Liver (tissue), 9 donors: ENCODE results near the gene MYO1C. TPM values are rescaled to one million over a fixed set of nuclear protein-coding genes. Genes with fewer than 3 reads are reported as not detected.

Experiments
- DNase-seq: peaks from one replicate; pipeline ENCODE4 v3.0.0-alpha.2; 2017; ENCODE audit warnings: low spot score
- H3K27ac ChIP-seq, 2 donors: one replicate each; pipeline ENCODE4 v1.7.0; 2013; ENCODE audit warnings: inconsistent platforms in 2 of 2, low read length in 2 of 2, control low read depth in 1 of 2, low read depth in 1 of 2, mild to moderate bottlenecking in 1 of 2
- H3K27me3 ChIP-seq, 4 donors: one replicate each; pipeline versions ENCODE4 v1.6.1 to v1.7.0; 2013; ENCODE audit warnings: low read length in 3 of 4, inconsistent platforms in 1 of 4, mild to moderate bottlenecking in 1 of 4, moderate library complexity in 1 of 4; ENCODE audit not compliant: control insufficient read depth in 4 of 4, insufficient read depth in 4 of 4
- H3K36me3 ChIP-seq, 4 donors: one replicate each; pipeline versions ENCODE4 v1.6.1 to v1.7.0; 2013; ENCODE audit warnings: low read length in 3 of 4, mild to moderate bottlenecking in 3 of 4, low read depth in 1 of 4, moderate library complexity in 1 of 4; ENCODE audit not compliant: control insufficient read depth in 4 of 4, insufficient read depth in 3 of 4
- H3K4me1 ChIP-seq, 4 donors: one replicate each; pipeline versions ENCODE4 v1.6.1 to v1.7.0; 2013; ENCODE audit warnings: low read length in 3 of 4, mild to moderate bottlenecking in 3 of 4, moderate library complexity in 1 of 4; ENCODE audit not compliant: control insufficient read depth in 4 of 4, insufficient read depth in 4 of 4
- H3K4me3 ChIP-seq, 3 donors: one replicate each; pipeline versions ENCODE4 v1.6.1 to v1.7.0; 2013; ENCODE audit warnings: low read length in 3 of 3, control low read depth in 1 of 3, low read depth in 1 of 3, mild to moderate bottlenecking in 1 of 3
- H3K9ac ChIP-seq, 2 donors: one replicate each; pipeline ENCODE4 v1.7.0; 2013; ENCODE audit warnings: low read length in 2 of 2, mild to moderate bottlenecking in 2 of 2, moderate library complexity in 2 of 2, control low read depth in 1 of 2, low read depth in 1 of 2
- H3K9me3 ChIP-seq, 4 donors: one replicate each; pipeline versions ENCODE4 v1.6.1 to v1.7.0; 2013; ENCODE audit warnings: low read length in 3 of 4; ENCODE audit not compliant: control insufficient read depth in 4 of 4
- EGR1 ChIP-seq, 2 donors: IDR thresholded peaks; 2 replicates each; pipeline ENCODE4 v1.6.1; 2016 to 2018; ENCODE audit warnings: antibody characterized with exemption in 2 of 2, low read depth in 2 of 2
- FOXA1 ChIP-seq: IDR thresholded peaks from 2 replicates; pipeline ENCODE4 v1.6.1; 2016; ENCODE audit warnings: antibody characterized with exemption
- FOXA2 ChIP-seq: IDR thresholded peaks from 2 replicates; pipeline ENCODE4 v1.6.1; 2016; ENCODE audit warnings: antibody characterized with exemption
- GABPA ChIP-seq, 2 donors: IDR thresholded peaks in 1 of 2; conservative IDR thresholded peaks in 1 of 2; 2 replicates each; pipeline ENCODE4 v1.6.1; 2016; ENCODE audit warnings: antibody characterized with exemption in 2 of 2, mild to moderate bottlenecking in 1 of 2, moderate library complexity in 1 of 2
- HNF4A ChIP-seq, 2 donors: conservative IDR thresholded peaks; 2 replicates each; pipeline ENCODE4 v1.6.1; 2016; ENCODE audit warnings: antibody characterized with exemption in 2 of 2, mild to moderate bottlenecking in 2 of 2
- HNF4G ChIP-seq: IDR thresholded peaks from 2 replicates; pipeline ENCODE4 v1.6.1; 2016; ENCODE audit warnings: antibody characterized with exemption
- JUND ChIP-seq, 2 donors: IDR thresholded peaks; 2 replicates each; pipeline ENCODE4 v1.6.1; 2016; ENCODE audit warnings: antibody characterized with exemption in 2 of 2
- NR2F2 ChIP-seq: IDR thresholded peaks from 2 replicates; pipeline ENCODE4 v1.6.1; 2016; ENCODE audit warnings: antibody characterized with exemption
- RAD21 ChIP-seq, 2 donors: IDR thresholded peaks; 2 replicates each; pipeline ENCODE4 v1.6.1; 2016; ENCODE audit warnings: antibody characterized with exemption in 2 of 2, mild to moderate bottlenecking in 2 of 2
- RXRA ChIP-seq, 2 donors: IDR thresholded peaks; 2 replicates each; pipeline ENCODE4 v1.6.1; 2017 to 2018; ENCODE audit warnings: antibody characterized with exemption in 2 of 2, mild to moderate bottlenecking in 1 of 2
- SP1 ChIP-seq: IDR thresholded peaks from 2 replicates; pipeline ENCODE4 v1.6.1; 2018; ENCODE audit warnings: antibody characterized with exemption, mild to moderate bottlenecking
- TAF1 ChIP-seq: conservative IDR thresholded peaks from 2 replicates; pipeline ENCODE4 v1.6.1; 2016; ENCODE audit warnings: antibody characterized with exemption, mild to moderate bottlenecking
- YY1 ChIP-seq: IDR thresholded peaks from 2 replicates; pipeline ENCODE4 v1.6.1; 2016; ENCODE audit warnings: antibody characterized with exemption, mild to moderate bottlenecking
- WGBS: extraction: QIAGEN DNeasy Blood & Tissue Kit; methylation state at CpG from one replicate; pipeline ENCODE4 v1.1.7; 2013; 5-methylcytosine and 5-hydroxymethylcytosine counted together
- polyA plus RNA-seq, 2 donors: library from polyadenylated mRNA; stranded (reverse) in 1 of 2; unstranded in 1 of 2; fragments of 200-250 nt in 1 of 2; fragments of >200 nt in 1 of 2; fragmentation: Nextera tagmentation in 1 of 2; extraction: Ambion mirVana in 1 of 2; gene quantifications; one replicate each; pipeline versions ENCODE4 v1.2.1 to v1.2.3, GENCODE V29; 2013 to 2015
- total RNA-seq, 2 donors: library from RNA; depleted of rRNA; stranded (reverse); fragments of >200 nt; gene quantifications; one replicate each; pipeline ENCODE4 v1.2.3, GENCODE V29; 2014
- TF ChIP-seq, protein P1 (sequence below): IDR thresholded peaks from 2 replicates; pipeline ENCODE4 v1.6.1; 2016; ENCODE audit warnings: antibody characterized with exemption
- TF ChIP-seq, protein P2 (sequence below): IDR thresholded peaks from 2 replicates; pipeline ENCODE4 v1.6.1; 2016; ENCODE audit warnings: antibody characterized with exemption, mild to moderate bottlenecking
- TF ChIP-seq, protein P3 (sequence below): IDR thresholded peaks from 2 replicates; pipeline ENCODE4 v1.6.1; 2016; ENCODE audit warnings: antibody characterized with exemption
- TF ChIP-seq, protein P4 (sequence below): IDR thresholded peaks from 2 replicates; pipeline ENCODE4 v1.6.1; 2016; ENCODE audit warnings: antibody characterized with exemption
- TF ChIP-seq, protein P5 (sequence below): fragments of 150-350 bp; IDR thresholded peaks from 2 replicates; pipeline ENCODE4 v1.5.1; 2017; ENCODE audit warnings: improper control_type of control experiment, low read depth, low read length; ENCODE audit not compliant: missing input control
- donor health status: healthy.
- donor health status: healthy.
- donor health status: healthy.
- donor health status: healthy.
- donor health status: healthy.

MYO1C gene
- total and polyA plus RNA-seq, 4 donors, result 20.3 to 61.7 (median 28.2) TPM

DNA sequence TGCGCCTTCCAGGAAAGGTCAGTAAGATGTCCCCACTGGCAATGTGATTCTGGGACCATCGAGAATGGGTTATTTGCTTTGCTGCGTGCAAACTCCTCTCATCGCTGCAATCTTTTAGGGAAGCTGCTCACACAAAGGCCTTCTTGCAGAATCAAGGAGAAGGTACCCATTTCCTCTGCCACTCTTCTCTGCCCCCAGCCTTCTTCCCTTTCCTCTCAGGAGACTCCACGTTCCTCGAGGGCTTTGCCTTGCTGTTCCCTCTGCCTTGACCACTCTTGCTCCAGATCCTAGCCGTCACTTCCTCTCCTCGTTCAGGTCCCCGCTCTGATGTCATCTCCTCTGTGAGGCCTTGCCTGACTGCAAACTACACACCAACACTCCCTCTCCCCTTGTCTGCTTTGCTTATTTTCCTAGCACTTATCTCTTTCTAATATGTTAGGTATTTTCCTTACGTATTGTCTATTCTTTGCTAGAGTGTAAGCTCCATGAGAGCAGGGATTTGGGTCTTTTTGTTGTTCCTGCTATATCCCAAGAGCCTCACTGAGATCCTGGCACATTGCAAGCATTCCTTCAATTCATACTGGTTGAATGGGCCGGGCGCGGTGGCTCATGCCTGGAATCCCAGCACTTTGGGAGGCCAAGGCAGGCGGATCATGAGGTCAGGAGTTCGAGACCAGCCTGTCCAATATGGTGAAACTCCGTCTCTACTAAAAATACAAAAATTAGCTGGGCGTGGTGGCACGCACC is 31.1 kb downstream of the MYO1C start:
- Histone ChIP-seq H3K4me3 (no peak overlapping the region), H3K36me3 (no peaks in the 10 kb centered on the region), H3K9me3 (no peaks in the 10 kb centered on the region), H3K4me1 (peaks cover 6 to 43% (median 20%) of the 10 kb centered on the region in 4 donors), H3K27me3 (no peaks in the 10 kb centered on the region), H3K27ac (peak overlapping the region in 1 of 2 donors; percentile 86), H3K9ac (no peak overlapping the region)
- TF ChIP-seq, protein P1, sequence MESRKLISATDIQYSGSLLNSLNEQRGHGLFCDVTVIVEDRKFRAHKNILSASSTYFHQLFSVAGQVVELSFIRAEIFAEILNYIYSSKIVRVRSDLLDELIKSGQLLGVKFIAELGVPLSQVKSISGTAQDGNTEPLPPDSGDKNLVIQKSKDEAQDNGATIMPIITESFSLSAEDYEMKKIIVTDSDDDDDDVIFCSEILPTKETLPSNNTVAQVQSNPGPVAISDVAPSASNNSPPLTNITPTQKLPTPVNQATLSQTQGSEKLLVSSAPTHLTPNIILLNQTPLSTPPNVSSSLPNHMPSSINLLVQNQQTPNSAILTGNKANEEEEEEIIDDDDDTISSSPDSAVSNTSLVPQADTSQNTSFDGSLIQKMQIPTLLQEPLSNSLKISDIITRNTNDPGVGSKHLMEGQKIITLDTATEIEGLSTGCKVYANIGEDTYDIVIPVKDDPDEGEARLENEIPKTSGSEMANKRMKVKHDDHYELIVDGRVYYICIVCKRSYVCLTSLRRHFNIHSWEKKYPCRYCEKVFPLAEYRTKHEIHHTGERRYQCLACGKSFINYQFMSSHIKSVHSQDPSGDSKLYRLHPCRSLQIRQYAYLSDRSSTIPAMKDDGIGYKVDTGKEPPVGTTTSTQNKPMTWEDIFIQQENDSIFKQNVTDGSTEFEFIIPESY, result no peak
- no peak for TF ChIP-seq FOXA2
- WGBS, result 89% methylated on average over 18 of the region's 18 CpGs
- no peak for DNase-seq

DNA sequence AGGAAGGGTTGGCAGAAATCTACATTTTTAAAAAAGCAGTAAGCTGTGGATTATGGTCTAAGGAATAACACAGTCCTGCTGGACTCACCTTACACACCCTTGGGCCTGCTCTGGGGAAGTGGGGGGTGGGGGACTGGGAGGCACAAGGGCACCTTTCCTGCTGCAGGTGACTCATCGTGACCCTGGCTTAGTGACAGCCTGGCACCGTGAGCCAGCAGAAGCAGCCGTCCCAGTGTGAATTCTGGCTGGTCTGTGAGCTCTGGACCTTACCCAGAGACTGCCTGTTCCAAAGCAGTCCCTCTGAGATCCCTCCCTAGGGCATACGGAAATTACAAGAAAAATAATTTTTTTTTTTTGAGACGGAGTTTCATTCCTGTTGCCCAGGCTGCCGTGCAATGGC is 32.3 kb downstream of the MYO1C start:
- no peak for DNase-seq
- WGBS, result 10% methylated on average over 6 of the region's 6 CpGs
- H3K4me3 ChIP-seq, result no peak overlapping the region
- no peaks in the 10 kb centered on the region for H3K27me3 ChIP-seq
- H3K9ac ChIP-seq, result peak overlapping the region in 1 of 2 donors; percentile 45
- no peaks in the 10 kb centered on the region for H3K9me3 ChIP-seq
- peak overlapping the region; percentile 84 to 86 for H3K27ac ChIP-seq
- H3K36me3 ChIP-seq, result no peaks in the 10 kb centered on the region
- TF ChIP-seq, protein P2, sequence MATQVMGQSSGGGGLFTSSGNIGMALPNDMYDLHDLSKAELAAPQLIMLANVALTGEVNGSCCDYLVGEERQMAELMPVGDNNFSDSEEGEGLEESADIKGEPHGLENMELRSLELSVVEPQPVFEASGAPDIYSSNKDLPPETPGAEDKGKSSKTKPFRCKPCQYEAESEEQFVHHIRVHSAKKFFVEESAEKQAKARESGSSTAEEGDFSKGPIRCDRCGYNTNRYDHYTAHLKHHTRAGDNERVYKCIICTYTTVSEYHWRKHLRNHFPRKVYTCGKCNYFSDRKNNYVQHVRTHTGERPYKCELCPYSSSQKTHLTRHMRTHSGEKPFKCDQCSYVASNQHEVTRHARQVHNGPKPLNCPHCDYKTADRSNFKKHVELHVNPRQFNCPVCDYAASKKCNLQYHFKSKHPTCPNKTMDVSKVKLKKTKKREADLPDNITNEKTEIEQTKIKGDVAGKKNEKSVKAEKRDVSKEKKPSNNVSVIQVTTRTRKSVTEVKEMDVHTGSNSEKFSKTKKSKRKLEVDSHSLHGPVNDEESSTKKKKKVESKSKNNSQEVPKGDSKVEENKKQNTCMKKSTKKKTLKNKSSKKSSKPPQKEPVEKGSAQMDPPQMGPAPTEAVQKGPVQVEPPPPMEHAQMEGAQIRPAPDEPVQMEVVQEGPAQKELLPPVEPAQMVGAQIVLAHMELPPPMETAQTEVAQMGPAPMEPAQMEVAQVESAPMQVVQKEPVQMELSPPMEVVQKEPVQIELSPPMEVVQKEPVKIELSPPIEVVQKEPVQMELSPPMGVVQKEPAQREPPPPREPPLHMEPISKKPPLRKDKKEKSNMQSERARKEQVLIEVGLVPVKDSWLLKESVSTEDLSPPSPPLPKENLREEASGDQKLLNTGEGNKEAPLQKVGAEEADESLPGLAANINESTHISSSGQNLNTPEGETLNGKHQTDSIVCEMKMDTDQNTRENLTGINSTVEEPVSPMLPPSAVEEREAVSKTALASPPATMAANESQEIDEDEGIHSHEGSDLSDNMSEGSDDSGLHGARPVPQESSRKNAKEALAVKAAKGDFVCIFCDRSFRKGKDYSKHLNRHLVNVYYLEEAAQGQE, result peak; percentile 69
- TF ChIP-seq, protein P1, result peak; percentile 60
- peak; percentile 47 for TF ChIP-seq HNF4G
- TF ChIP-seq HNF4A (conservative IDR thresholded peaks at IDR 0.05), result peak; percentile 85 to 92
- peak; percentile 69 for TF ChIP-seq YY1
- peak in 1 of 2 donors; percentile 70 for TF ChIP-seq EGR1 (IDR thresholded peaks at IDR 0.05; ENCODE audit: low read depth in 2 of 2)
- peak; percentile 52 for TF ChIP-seq FOXA2
- peak; percentile 37 to 53 for TF ChIP-seq RAD21 (IDR thresholded peaks at IDR 0.05)
- TF ChIP-seq JUND (IDR thresholded peaks at IDR 0.05), result peak; percentile 96 to 98
- TF ChIP-seq, protein P3, sequence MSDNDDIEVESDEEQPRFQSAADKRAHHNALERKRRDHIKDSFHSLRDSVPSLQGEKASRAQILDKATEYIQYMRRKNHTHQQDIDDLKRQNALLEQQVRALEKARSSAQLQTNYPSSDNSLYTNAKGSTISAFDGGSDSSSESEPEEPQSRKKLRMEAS, result peak; percentile 83
- TF ChIP-seq, protein P4, sequence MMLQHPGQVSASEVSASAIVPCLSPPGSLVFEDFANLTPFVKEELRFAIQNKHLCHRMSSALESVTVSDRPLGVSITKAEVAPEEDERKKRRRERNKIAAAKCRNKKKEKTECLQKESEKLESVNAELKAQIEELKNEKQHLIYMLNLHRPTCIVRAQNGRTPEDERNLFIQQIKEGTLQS, result peak; percentile 89
- peak in 1 of 2 donors; percentile 53 for TF ChIP-seq GABPA (IDR thresholded peaks at IDR 0.05 in 1 of 2, conservative IDR thresholded peaks at IDR 0.05 in 1 of 2)
- TF ChIP-seq RXRA (IDR thresholded peaks at IDR 0.05), result peak; percentile 86 to 95
- TF ChIP-seq, protein P5, sequence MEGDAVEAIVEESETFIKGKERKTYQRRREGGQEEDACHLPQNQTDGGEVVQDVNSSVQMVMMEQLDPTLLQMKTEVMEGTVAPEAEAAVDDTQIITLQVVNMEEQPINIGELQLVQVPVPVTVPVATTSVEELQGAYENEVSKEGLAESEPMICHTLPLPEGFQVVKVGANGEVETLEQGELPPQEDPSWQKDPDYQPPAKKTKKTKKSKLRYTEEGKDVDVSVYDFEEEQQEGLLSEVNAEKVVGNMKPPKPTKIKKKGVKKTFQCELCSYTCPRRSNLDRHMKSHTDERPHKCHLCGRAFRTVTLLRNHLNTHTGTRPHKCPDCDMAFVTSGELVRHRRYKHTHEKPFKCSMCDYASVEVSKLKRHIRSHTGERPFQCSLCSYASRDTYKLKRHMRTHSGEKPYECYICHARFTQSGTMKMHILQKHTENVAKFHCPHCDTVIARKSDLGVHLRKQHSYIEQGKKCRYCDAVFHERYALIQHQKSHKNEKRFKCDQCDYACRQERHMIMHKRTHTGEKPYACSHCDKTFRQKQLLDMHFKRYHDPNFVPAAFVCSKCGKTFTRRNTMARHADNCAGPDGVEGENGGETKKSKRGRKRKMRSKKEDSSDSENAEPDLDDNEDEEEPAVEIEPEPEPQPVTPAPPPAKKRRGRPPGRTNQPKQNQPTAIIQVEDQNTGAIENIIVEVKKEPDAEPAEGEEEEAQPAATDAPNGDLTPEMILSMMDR, result no peak
- TF ChIP-seq TAF1, result no peak
- TF ChIP-seq NR2F2, result peak; percentile 59
- TF ChIP-seq SP1, result peak; percentile 79
- TF ChIP-seq FOXA1, result no peak
- H3K4me1 ChIP-seq, result peaks cover 6 to 45% (median 20%) of the 10 kb centered on the region in 4 donors
